Central memory CD8-positive, alpha-beta T cell (primary cell): ENCODE results near the gene DCST2.

Experiments
- ATAC-seq: fragments of 150-1000 bp; cut with Tn5 transposase; replicated peaks from 2 replicates; pipeline ENCODE4 v1.10.0; 2022; ENCODE audit warnings: mild to moderate bottlenecking, moderate FRiP score, moderate number of reproducible peaks; ENCODE audit not compliant: poor library complexity, severe bottlenecking; ENCODE audit errors: extremely low read depth
- DNase-seq, 2 donors: peaks; one replicate each; pipeline ENCODE4 v3.0.0; 2021; ENCODE audit warnings: low spot score in 2 of 2
- H3K27ac Mint-ChIP-seq: one replicate; pipeline ENCODE4 v1.8.0; 2022; ENCODE audit warnings: low read depth, mild to moderate bottlenecking, moderate library complexity, mixed read lengths
- H3K27me3 Mint-ChIP-seq: one replicate; pipeline ENCODE4 v1.8.0; 2022; ENCODE audit warnings: mixed read lengths
- H3K36me3 Mint-ChIP-seq: one replicate; pipeline ENCODE4 v1.8.0; 2022; ENCODE audit warnings: mild to moderate bottlenecking, moderate library complexity, mixed read lengths; ENCODE audit not compliant: insufficient read depth
- H3K4me1 Mint-ChIP-seq: one replicate; pipeline ENCODE4 v1.8.0; 2022; ENCODE audit warnings: mixed read lengths
- H3K4me3 Mint-ChIP-seq: one replicate; pipeline ENCODE4 v1.8.0; 2022; ENCODE audit warnings: mild to moderate bottlenecking, moderate library complexity, mixed read lengths
- H3K9me3 Mint-ChIP-seq: one replicate; pipeline ENCODE4 v1.8.0; 2022; ENCODE audit warnings: mixed read lengths

The DCST2 gene

GRCh38 chr1:155004352-155005075 lies 29.1 kb downstream of the DCST2 start:
- H3K36me3 Mint-ChIP-seq, result peaks cover 8% of the 10 kb centered on the region
- H3K27ac Mint-ChIP-seq, result peak overlapping the region; percentile 92
- ATAC-seq (no peak), DNase-seq (no peak)
- no peaks in the 10 kb centered on the region for H3K9me3 Mint-ChIP-seq
- peaks cover 62% of the 10 kb centered on the region for H3K4me1 Mint-ChIP-seq
- H3K27me3 Mint-ChIP-seq, result no peaks in the 10 kb centered on the region
- peak overlapping the region; percentile 94 for H3K4me3 Mint-ChIP-seq

DNA sequence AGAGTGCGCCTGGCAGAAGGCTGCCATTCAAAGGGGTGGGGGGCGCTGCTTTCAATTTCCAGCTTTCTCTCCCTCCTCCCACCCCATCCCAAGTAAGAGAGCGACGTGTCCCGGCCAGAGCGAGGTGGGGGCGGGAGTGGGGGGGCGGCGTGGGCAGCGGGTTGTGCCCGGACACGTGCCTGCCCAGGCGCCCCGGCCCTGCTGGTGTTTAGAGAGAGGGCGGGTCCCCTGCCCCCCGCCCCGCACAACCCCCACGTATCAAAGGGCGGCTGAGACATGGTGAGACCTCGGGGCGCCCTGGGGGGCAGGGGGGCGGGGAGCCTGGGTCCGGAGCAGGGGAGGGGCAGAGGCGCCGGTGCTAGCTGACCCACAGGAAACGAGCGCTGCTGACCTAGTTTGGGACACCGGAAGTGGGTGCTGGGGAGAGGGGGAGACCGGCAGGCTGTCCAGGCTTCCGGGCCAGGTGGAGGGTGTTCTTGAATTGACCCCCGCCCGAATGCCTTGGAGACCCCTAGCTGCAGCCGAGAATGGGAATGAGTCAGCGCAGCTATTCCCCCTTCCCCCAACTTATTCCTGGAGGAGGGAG lies 29.7 kb downstream of the DCST2 start:
- Mint-ChIP-seq H3K4me1 (peaks cover 62% of the 10 kb centered on the region), H3K27me3 (no peaks in the 10 kb centered on the region), H3K36me3 (peaks cover 10% of the 10 kb centered on the region), H3K27ac (peak overlapping the region; percentile 92), H3K9me3 (no peaks in the 10 kb centered on the region), H3K4me3 (peak overlapping the region; percentile 94)
- no peak for DNase-seq
- ATAC-seq, result no peak

DNA sequence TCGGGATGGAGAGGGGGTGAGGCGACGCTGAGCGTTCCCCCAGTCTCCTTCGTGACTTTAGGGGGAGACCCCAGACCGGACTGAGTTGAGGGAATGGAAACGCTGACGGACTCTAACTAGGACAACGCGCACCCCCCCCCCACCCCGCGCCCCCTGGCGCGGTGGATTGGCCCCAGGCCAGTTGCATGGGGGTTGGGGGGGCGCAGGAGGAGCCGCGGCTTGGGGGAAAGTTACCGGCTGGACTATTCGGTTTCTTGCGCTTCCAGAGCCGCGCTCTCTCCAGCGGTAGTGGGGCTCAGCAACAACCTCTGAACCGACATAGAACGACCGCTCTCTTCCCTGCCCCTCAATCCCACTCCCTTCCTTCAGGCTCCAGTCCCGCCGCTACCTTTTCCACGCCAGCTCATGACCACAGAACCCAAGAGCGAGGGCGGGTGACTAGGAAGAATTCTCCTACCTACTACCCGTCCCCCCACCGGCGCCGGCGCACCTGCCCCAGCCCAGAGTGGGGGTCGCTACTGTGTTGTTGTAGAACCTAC lies 30.3 kb downstream of the DCST2 start:
- Mint-ChIP-seq H3K9me3 (no peaks in the 10 kb centered on the region), H3K4me3 (peak overlapping the region; percentile 94), H3K36me3 (peaks cover 10% of the 10 kb centered on the region), H3K4me1 (peaks cover 58% of the 10 kb centered on the region), H3K27ac (peak overlapping the region; percentile 92), H3K27me3 (no peaks in the 10 kb centered on the region)
- no peak for ATAC-seq
- no peak for DNase-seq

- Mint-ChIP-seq H3K4me3 (peak within 1 kb of the TSS; percentile 94), H3K27me3 (no peaks in the 10 kb centered on the region), H3K9me3 (no peaks in the 10 kb centered on the region), H3K36me3 (peaks cover 10% of the 10 kb centered on the region), H3K4me1 (peaks cover 55% of the 10 kb centered on the region), H3K27ac (peak within 1 kb of the TSS; percentile 92)
- ATAC-seq, result peak; percentile 7
- DNase-seq, result no peak
Measured at GRCh38 chr1:155002464-155003226, 30.9 kb downstream of the DCST2 start, which contains the start of gene ZBTB7B. Gene ZBTB7B, plus strand, starts transcription at chr1:155002802. Its CDS starts 11,859 bp downstream, at chr1:155014661.

GRCh38 chr1:155001675-155002463 lies 31.7 kb downstream of the DCST2 start:
- H3K36me3 Mint-ChIP-seq, result peaks cover 10% of the 10 kb centered on the region
- ATAC-seq, result peak; percentile 82
- H3K4me1 Mint-ChIP-seq, result peaks cover 57% of the 10 kb centered on the region
- peak overlapping the region; percentile 54 for H3K27ac Mint-ChIP-seq
- no peaks in the 10 kb centered on the region for H3K9me3 Mint-ChIP-seq
- H3K4me3 Mint-ChIP-seq, result peak overlapping the region; percentile 94
- peak; percentile 88 to 94 for DNase-seq
- H3K27me3 Mint-ChIP-seq, result no peaks in the 10 kb centered on the region

DNA sequence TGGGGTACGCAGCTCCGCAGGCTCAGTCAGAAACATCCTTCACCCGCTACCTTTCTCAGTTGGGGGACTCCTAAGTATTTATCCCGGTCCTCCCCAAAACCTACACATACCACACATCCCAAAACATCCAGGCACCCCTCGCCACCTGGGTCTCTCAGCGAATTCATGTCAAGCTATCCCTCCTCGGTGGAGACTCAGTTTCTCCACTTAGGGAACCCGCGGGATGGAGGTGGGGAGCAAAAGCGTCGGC lies 32.2 kb downstream of the DCST2 start:
- DNase-seq, result no peak
- no peaks in the 10 kb centered on the region for H3K9me3 Mint-ChIP-seq
- peak overlapping the region; percentile 94 for H3K4me3 Mint-ChIP-seq
- no peak for ATAC-seq
- H3K36me3 Mint-ChIP-seq, result peaks cover 10% of the 10 kb centered on the region
- H3K4me1 Mint-ChIP-seq, result peaks cover 52% of the 10 kb centered on the region
- no peaks in the 10 kb centered on the region for H3K27me3 Mint-ChIP-seq
- peak overlapping the region; percentile 54 for H3K27ac Mint-ChIP-seq

DNA sequence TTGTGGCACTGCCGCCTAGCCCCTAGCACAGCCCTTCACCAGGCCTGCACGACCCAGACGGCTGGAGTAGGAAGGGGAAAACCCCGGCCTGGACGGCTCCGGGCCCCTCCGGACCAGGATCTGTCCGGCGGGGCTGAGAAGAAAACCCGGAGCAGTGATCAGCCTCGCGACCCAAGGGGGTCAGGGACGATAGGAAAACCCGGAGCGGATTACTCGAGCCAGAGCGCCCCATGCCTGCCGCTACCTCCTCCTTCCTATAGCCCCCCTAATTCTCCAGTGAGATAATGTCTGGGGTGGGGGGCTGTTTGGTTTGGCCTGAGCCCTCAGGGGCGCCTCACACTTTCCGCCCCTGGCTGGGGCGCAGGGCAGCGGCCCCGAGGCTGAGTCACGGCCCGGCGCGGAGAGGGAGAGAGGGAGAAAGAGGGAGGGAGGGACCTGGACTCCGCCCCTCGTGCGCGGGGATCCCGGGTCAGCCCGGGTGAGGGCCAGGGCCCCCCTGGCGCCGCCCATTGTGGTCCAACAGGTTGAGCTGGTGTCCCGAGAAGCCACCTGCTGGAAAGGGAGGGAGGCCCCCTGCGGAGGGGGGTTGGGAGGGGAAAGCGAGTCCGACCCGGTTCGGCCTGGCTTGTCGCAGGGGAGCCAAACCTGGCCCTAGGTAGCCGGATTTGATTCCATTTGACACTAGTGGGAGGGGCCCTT lies 32.7 kb downstream of the DCST2 start:
- DNase-seq (peak; percentile 52 to 53), ATAC-seq (peak; percentile 20)
- peaks cover 10% of the 10 kb centered on the region for H3K36me3 Mint-ChIP-seq
- H3K27me3 Mint-ChIP-seq, result no peaks in the 10 kb centered on the region
- peak overlapping the region; percentile 94 for H3K4me3 Mint-ChIP-seq
- H3K27ac Mint-ChIP-seq, result peak overlapping the region; percentile 54
- H3K9me3 Mint-ChIP-seq, result no peaks in the 10 kb centered on the region
- H3K4me1 Mint-ChIP-seq, result peaks cover 47% of the 10 kb centered on the region

- ATAC-seq (no peak), DNase-seq (no peak)
- no peaks in the 10 kb centered on the region for H3K27me3 Mint-ChIP-seq
- H3K36me3 Mint-ChIP-seq, result peaks cover 10% of the 10 kb centered on the region
- H3K9me3 Mint-ChIP-seq, result no peaks in the 10 kb centered on the region
- peak overlapping the region; percentile 94 for H3K4me3 Mint-ChIP-seq
- H3K4me1 Mint-ChIP-seq, result peaks cover 42% of the 10 kb centered on the region
- H3K27ac Mint-ChIP-seq, result peak overlapping the region; percentile 54
Measured at GRCh38 chr1:155000411-155000725, 33.2 kb downstream of the DCST2 start.

DNA sequence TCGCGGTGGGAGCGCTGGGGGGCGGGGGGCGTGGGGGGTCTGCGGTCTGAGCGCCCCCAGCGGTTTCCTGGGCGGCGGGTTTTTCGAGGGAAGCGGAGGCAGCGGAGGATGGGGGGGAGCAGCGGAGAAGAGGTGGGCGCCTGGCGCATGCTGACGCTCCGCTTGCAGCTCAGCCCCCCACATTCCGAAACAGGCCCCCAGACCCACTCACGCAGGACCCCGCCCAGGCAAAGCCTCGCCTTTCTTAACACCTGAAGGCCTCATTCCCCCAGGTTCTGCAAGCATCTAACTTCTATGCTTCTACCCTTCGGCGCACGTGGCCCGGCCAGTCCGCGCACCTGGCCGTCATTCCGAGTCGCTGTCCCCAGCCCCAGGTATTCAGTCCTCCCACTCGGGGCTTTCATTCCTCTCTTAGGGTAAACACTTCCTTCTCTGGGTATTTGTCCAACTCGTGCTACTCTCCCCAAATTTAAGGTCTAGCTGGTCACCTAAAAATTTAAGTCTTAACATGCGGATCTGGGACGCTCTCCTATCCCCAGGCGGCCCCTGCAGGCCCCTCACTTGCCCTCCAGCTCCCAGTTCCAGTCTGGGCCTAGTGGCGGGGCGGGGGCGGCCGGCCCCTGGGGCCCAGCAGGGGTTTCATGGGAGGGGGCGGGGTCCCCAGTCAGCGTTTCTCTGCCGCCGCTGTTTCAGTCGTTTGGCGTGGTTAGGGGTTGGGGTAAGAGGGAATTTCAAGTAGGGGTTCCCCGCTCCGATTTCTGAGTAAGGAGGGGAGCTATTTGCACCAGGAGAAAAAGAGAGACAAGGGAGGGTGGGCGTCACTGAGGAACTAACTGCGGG lies 33.8 kb downstream of the DCST2 start:
- no peaks in the 10 kb centered on the region for H3K27me3 Mint-ChIP-seq
- peak overlapping the region; percentile 94 for H3K4me3 Mint-ChIP-seq
- peak overlapping the region; percentile 54 for H3K27ac Mint-ChIP-seq
- H3K36me3 Mint-ChIP-seq, result peaks cover 9% of the 10 kb centered on the region
- H3K9me3 Mint-ChIP-seq, result no peaks in the 10 kb centered on the region
- no peak for DNase-seq
- H3K4me1 Mint-ChIP-seq, result peaks cover 40% of the 10 kb centered on the region
- no peak for ATAC-seq

DNA sequence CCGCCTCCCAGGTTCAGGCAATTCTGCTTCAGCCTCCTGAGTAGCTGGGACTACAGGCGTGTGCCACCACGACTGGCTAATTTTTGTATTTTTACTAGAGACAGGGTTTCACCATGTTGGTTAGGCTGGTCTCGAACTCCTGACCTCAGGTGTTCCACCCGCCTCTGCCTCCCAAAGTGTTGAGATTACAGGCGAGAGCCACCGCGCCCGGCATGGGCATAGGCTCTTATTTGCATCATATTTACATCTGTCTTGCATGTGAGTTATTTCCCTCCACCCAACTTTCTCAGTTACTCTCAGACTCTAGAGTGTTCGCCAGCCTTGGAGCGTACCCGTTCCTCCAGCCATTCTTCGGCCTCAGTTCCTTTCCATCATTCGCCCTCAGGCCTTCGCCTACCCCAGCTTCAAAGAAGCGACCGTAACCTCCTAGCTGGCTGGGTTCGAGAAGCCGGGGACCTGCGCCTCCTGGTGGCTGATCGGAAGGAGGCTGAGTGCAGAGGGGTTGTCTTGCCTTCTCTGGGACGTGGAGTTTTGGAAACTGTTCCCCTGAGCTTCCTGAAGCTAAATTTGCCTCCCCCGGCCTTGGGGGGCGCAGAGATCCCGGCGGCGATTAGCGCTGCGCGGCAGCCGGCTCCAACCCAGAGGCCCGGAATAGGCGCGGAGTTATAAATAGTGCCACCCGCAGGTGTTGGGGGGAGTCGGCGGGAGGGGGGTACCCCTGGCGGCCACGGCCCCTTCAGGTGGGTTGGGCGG lies 34.6 kb downstream of the DCST2 start:
- H3K27me3 Mint-ChIP-seq, result no peaks in the 10 kb centered on the region
- H3K4me1 Mint-ChIP-seq, result peaks cover 33% of the 10 kb centered on the region
- H3K27ac Mint-ChIP-seq, result peak overlapping the region; percentile 54
- H3K9me3 Mint-ChIP-seq, result no peaks in the 10 kb centered on the region
- DNase-seq (peak in 1 of 2 donors; percentile 41), ATAC-seq (no peak)
- H3K4me3 Mint-ChIP-seq, result peak overlapping the region; percentile 94
- H3K36me3 Mint-ChIP-seq, result peaks cover 10% of the 10 kb centered on the region
